Forelimb muscle (tissue), 1 donor: ENCODE results near the gene ABRAXAS1. TPM values are rescaled to one million over a fixed set of nuclear protein-coding genes. Genes with fewer than 3 reads are reported as not detected.
"Not testable (repeated sequence)": the region's sequence is repeated elsewhere in the genome, so short reads cannot be mapped to it uniquely, and the experiment has no call there.

Experiments
- DNase-seq: peaks from one replicate; pipeline ENCODE4 v3.0.0-alpha.2; 2013; ENCODE audit warnings: low read depth
- polyA plus RNA-seq: library from polyadenylated mRNA; unstranded; fragments of 120-200 nt; gene quantifications from one replicate; pipeline ENCODE4 v1.2.1, GENCODE V29; 2013; ENCODE audit not compliant: insufficient read length

Gene ABRAXAS1
- 36.5 TPM for polyA plus RNA-seq

DNA sequence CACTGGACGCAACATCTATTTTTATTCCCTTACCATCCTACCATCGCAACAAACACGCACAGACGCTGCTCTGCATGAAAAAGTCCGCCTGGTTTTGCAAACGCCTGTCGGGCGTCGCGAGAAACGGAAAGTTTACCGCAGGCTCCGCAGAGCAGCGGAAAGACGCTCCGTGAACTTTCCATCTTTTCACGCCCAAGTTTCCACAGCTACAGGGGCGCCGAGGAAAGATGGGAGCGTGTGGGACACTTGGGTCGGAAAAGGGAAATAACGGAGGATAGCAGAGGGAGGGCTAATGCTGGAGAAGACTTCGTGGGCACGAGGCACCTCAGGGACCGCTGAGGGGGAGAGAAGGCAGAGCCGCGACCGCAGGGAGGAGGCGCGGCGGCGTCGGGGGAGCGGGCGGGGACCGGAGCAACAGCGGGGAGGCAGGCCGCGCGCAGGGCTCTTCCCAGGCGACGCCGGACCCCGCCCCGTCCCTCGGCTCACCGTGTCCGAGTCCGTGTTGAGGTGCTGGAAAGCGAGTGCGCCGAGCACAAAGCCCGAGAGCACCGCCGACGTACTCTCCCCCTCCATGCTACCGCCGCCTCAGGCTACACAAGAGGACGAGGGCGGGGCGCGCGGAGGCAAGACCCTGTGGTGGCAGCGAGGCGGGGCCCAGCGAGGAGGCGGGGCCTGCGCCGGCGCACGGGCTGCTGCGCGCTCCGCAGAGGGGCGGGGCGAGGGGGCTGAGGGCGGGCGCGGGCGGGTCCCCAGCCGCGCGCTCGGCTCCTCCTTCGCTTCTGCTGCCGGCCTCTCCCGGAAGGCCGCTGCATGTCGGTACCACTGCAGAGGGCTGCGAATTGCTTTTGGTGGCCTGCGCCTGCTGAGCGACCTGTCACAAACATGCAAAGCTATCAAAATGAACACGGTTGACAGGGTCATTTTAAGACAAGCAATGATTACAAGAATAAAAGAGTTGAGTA is at the start of gene ABRAXAS1:
Gene ABRAXAS1, minus strand, starts transcription at position 601 of the 962 bp plus-strand sequence. Its CDS starts 28 bp downstream, at position 573.
- peak; percentile 77 for DNase-seq

DNA sequence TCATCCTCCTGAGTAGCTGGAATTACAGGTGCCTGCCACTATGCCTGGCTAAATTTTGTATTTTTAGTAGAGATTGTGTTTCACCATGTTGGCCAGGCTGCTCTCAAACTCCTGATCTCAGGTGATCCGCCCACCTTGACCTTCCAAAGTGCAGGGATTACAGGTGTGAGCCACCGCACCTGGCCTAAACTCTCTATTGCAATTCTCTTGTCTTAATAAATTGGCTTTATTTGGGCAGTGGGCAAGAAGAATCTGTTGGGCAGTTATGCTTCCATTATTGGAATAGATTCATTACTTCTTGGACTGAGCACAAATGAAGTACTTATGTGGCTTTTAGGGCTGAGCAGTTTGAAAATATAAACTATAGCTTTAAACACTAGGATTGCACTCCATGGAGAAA is 42.8 kb upstream of the ABRAXAS1 start:
- DNase-seq, result no peak

DNA sequence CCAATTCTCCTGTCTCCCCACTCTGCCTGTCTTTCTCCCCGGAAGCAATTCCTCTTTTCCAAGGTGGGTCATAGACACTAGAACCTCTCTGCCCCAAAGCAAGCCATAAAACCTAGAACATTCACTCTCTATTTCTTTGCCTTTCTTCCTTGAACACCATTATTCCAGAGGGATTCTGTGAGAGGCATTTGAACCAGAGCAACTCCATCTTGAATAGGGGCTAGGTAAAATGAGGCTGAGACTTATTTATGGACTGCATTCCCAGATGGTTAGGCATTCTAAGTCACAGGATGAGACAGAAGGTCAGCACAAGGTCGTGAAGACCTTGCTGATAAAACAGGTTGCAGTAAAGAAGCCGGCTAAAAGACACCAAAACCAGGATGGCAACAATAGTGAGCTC is 37.3 kb upstream of the ABRAXAS1 start:
- no peak for DNase-seq

DNA sequence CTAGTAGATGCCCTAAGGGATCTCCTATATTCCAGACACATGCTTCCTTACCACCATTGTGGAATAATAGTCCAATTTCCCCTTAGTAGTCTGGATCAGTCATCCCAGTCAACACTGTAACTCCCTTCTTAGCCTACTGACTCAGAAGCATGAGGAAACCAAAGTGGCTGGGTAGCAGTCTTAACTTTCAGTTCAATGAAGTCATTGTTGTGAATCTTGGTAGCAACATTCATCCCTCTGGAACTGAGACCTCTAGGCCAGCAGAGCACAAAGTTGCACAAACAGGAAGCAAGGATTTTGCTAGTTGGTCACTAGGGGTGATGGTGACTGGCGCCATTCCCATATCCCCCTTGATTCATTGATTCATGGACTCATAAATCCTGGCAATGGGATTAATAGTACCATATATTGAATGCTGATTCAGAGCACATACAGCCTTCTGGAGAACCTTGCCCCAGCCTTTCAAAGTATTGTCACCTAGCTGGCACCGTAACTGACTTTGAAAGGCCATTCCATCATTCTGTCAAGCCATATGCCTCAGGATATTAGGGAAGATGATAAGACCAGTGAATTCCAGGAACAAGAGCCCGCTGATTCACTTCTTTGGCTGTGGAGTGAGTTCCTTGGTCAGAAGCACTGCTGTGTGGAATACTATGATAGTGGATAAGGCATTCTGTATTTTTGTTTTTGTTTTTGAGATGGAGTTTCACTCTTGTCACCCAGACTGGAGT is 31.3 kb upstream of the ABRAXAS1 start:
- no peak for DNase-seq

DNA sequence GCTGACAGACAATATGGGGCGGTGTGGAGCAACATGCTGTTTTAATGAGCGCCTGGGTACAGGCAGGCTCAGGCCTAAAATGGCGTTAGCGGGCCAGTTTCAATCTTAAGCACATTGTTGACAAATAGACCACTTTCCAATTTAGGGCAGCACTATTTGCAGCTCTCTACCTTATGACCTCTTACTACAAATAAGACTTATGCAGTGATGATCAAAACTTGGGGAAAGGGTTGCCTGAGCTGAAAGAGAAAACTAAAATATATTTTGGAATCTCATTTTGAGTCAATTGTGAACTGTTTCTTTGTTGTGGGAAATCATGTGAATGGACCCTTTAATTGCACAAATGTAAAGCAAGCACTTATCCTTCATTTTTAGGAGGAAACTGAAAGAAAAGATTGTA is 25.5 kb upstream of the ABRAXAS1 start:
- DNase-seq, result no peak

DNA sequence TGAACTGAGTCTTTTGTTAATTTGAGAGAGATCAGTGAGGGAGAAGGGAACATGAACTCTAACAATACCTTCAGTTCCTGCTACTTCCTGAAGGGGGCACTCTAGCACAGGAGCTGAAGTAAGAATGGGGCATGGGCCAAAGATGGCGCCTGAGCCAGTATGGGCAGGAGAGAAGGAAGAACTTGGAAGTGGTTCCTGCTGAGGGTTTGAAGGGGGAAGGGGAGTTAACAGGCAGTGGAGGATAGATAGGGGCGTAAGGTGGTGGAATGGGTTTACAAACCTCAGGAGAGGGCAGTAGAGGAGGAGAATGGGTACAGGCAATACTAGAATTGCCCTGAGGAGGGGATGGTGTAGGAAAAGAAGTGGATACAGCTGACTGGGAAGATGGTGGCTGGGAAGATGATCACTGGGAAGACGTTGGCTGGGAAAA is 24.3 kb upstream of the ABRAXAS1 start:
- not testable (repeated sequence) for DNase-seq

DNA sequence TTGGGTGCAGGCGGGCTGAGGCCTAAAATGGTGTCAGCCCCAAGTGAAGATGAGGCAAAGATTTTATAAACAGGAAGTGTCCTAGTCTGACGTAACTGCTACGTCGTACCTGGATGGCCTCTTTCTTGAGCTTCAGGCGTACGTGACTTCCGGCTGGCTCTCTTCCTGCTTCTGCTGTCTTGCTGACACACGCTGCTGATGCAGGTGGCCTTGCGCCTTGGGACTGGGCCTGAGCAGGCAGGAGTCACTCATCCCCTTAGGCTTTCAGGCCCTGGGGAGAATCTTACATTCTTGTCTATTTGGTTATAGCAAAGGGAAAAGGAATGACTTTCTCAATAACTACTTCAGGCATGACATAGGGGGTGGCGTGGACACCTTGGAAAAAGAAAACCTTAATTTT is 20.1 kb upstream of the ABRAXAS1 start:
- no peak for DNase-seq

DNA sequence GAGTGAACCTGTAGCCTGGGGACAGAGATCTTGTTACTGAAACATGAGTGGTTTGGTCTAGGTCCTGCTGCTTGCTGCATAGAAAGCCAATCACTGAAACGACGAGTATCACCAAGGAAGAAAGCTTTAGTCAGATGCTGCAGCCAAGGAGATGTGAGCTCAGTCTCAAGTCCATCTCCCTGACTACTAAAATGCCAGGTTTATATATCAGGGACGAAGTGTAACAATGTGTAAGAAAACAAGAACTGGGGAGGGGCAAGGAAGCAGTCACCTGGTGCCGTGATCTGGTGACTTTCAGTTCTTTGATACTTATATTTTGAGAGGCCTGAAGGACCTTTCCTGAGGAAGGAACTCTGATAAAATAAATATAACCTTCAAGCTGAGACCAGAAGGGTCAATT is 19.6 kb upstream of the ABRAXAS1 start:
- DNase-seq, result no peak

DNA sequence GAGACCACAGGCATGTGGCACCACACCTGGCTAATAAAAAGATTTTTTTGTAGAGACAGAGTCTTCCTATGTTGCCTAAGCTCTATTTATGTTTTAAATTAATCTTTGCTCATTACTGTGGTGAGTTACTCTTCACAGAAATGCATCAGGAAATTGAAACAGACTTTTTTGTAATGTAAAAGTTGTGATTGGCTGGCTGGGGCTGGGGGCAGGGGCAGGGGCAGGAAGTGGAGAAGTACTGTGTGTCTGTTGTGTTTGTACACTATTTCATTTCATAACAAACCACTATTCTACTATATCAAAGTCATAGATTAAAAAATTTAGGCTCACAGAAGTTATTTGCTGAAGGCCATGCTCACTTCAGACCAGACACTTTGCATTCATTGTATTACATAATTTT is 19.1 kb upstream of the ABRAXAS1 start:
- DNase-seq, result no peak

DNA sequence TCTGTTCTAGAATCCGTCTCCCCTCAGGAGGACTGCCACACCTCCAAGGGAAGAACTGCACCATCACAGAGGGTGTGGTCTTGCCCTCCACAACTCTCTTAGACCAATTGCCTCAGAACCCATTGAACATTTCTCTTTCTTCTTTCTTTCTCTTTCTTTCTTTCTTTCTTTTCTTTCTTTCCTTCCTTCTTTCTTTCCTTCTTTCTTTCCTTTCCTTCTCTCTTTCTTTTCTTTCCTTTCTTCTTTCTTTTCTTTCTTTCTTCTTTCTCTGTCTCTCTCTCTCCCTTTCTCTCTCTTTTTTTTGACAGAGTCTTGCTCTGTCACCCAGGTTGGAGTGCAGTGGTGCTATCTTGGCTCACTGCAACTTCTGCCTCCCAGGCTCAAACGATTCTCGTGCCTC is 16.8 kb upstream of the ABRAXAS1 start:
- not testable (repeated sequence) for DNase-seq

DNA sequence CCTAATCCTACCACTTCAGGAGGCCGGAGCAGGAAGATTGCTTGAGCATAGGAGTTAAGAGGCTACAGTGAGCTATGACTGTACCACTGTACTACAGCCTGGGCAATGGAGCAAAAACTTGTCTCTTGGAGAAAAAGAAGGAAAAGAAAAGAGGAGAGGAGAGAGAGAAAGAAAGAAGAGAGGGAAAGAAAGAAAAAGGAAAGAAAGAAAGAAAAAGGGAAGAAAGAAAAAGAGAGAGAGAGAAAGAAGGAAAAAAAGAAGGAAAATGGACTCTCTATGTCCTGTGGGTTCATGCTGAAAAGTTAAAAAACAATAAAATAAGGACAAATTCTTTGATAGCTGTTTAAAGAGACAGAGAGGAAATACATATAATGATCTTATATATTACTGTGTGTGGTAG is 13.3 kb upstream of the ABRAXAS1 start:
- DNase-seq, result no peak

DNA sequence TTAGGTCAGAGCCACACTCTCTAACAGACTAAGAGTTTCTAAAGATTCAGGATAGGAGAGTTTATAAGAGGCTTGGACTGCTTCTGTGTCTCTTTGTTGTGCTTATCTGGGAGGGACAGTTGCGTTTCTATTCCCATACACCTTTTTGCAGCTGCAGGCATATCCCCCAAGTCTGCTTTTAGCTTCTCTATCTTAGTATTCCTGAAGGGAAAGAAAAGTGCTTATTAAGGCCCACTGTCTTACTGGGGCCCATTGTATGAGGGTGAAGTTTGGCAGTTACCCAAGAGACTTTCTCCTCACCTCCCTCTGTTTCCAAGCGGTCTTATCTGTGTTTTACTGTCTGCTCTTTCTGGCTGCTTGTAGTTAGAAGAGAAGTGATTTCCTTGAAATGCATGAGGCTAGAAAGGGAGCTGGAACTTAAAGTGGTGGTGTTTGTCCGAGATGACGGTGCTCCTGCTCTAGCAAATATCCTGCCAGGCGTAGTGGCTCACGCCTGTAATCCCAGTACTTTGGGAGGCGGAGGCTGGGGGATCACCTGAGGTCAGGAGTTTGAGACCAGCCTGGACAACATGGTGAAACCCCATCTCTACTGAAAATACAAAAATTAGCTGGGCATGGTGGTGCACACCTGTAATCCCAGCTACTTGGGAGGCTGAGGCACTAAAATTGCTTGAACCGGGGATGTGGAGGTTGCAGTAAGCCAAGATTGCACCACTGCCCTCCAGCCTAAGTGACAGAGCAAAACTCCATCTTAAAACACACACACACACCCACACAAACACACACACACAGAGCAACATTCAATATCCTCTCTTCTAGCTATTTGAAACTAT is 11.4 kb upstream of the ABRAXAS1 start:
- DNase-seq, result not testable (repeated sequence)

DNA sequence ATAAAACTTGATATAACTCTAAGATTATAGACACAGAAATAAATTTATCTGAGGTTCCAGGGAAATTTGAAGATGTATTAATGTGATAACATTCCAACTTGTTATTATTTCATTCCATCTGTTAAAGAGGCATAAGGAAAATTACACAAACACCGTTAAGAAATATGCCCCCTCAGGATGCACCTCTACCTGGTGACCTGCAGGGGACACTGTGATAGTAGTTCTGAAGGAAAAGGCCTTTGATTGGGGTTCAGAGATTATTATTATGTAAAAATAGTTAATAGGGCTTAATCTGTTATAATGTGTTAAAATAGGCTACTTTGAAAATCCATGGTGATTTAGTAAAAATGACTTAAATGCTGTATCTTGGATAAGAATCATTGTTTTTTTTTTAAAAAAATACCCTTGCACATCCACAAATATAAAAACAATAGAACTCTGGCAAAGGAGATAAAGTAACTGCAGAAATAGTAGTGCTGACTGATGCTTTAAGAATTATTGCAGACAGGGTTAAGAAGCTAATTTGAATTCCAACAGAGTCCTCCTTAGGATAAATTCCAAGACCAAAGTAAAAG is 6.1 kb upstream of the ABRAXAS1 start:
- DNase-seq, result no peak

DNA sequence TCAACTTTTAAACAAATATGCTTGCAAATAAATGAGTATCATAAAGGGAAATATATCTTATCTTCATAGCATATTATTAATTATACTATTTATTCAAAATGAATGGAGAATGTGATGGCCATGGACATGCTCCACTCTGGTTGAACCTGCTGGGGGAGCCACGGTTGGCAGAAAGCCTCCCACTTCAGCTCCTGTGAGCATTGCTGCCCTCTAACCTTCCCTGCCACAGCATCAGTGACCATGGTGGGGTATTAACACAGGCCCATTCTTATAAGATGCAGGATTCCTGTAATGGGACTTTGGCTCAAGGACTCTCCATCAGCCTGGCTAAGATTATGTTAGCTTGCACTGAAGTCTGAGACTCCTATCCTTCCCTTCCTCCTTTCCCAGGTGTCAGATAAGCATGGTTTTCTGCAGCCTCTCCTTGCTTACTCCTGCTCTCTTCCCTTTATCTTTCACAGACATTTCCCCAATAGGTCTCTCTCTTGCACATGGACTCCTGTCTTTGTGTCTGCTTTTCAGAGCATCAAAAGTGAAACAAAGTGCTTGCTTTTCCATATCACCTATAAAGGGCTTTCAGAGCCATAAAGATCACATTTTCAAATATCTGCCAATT is 4.9 kb upstream of the ABRAXAS1 start:
- no peak for DNase-seq

DNA sequence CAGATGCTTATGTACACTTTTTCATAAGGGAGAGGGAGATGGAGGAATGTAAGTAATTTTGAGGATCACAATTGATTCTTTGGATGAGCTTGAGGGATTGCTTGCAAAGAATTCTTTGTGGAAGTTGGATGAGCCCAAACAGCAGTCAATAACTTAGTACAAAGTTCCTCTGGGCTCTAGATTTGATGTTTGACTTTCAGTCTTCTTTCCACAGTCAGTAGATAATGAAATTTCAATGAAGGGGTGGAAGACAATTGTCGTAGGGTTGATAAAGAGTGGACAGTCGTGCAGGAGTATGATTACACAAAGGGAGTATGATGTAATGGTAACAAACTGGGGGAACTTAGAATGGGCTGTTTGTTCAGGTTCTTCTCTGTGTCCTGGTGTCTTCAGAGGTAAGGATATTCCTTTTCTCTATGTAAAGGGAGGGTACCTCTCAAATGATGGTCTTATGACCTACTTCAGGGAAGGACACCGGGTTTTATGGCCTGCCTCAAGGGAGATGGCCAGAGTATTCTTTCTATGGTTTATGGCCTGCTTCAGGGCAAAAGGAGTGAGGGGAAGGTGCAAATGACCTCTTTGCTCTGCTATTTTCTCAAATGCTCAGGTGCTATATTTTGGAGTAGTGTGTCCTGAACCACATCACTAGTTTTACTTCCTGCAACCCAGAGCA is 1.7 kb upstream of the ABRAXAS1 start:
- DNase-seq, result no peak

DNA sequence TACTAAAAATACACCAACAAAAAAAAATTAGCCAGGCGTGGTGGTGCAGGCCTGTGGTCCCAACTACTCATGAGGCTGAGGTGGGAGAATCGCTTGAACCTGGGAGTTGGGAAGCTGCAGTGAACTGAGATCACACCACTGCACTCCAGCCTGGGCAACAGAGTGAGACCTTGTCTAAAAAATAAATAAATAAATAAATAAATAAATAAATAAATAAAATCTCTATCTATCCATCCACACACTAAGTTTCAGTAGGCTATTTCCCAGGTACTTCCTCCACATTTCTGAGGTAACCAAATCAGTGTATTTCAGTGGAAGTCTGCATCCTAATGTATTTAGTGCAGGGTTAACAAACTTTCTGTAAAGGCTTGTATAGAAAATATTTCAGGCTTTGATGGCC is 10.9 kb downstream of the ABRAXAS1 start:
- DNase-seq, result no peak

DNA sequence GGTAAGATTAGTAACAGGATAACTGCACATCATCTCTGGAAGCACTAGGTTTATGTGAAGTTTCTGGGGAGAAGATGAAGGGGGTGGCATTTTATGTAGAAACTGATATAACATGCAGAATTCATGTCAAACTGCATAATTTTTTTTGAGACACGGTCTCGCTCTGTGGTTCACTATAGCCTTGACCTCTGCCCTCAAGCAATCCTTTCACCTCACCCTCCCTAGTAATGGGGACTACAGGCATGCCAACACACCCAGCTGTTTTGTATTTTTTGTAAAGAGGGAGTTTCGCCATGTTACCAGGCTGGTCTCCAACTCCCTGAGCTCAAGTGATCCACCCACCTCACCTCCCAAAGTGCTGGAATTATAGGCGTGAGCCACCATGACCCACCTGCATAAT is 11.5 kb downstream of the ABRAXAS1 start:
- DNase-seq, result no peak

DNA sequence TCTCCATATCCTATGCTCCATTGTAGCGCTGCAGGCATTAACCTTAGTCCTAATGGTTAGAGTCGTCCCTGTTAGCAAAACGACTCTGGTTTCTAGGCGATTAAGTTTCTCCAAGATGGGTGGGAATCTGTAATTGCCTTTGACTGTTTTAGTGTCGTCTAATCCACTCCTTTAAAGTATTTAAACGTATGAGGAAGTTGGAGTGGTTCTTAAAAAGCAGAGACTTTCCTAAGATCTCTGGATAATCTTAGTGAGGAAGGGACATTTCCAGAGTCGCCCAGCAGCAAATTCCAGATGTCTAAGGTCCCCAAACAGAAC is 28.8 kb downstream of the ABRAXAS1 start:
- DNase-seq, result no peak

DNA sequence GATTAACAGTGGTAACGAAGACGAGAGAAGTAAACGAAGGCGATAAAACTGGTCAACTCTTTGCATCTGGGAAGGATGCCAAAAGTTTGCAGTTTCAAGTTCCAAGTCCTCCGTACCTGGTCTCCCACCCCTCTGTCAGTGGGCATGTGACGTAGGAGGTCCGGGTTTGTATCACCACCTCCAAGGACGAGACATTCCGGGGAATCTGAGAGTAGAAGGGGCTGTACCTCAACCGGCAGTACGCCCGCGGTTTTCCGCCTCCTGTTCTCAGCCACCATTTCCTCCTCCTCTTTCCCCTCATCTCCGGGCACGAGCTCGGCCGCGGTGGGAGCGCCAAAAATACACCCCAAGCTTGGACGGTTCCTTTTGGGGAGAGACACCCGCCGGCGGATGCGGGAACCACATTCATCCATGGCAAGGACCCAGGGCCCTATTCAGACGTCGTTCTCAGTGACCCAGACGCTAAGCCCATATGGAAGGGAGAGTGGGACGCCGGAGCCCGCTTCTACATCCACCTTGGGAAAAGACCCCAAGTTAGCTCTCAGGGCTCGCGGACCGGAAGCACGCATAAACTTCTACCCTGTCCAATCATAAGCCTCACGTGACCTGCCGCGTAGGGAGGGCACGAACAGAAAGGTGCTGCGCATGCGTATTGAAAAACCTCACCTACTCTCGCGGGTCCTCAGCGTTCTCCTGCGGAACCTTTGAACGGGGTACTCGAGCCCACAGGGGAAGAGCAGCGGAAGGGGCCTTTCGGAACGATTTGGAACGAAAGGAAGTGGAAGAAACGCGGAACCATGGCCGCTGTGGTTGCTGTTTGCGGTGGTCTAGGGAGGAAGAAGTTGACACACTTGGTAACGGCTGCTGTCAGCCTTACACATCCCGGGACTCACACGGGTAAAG is 29.4 kb downstream of the ABRAXAS1 start, which contains the start of the genes HELQ and MRPS18C:
Gene HELQ, minus strand, starts transcription at position 543 of the 903 bp plus-strand sequence. Its CDS starts 130 bp downstream, at position 413.
Gene MRPS18C, plus strand, starts transcription at position 778 of the 903 bp plus-strand sequence. Its CDS starts 20 bp downstream, at position 798.
- DNase-seq, result peak; percentile 99
